Measurements from ENCODE around the gene GALNT16.

Gene GALNT16

DNA sequence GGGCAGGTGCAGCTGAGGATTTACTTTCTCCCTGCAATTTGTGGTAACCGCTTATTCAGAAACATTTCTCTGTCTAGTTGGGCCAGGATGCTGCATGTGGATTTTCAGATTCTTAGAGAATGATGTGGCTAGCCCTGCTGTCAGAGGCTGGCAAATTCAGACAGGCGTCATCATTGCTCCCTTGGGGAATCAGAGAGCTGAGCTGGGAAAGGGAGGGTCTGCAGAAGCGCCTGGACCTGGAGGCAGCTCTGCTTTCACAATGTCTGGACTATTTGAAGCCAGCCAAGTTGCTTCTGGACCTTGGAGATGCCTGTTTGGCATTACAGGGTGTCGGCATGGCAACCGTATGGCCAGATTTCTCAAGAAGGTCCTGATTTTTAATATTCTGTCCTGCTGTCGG lies 3.4 kb downstream of the GALNT16 start:
- Histone ChIP-seq H3K4me1 (ENCODE audit: insufficient read depth, low read length) (no peaks in the 10 kb centered on the region), H3K27ac (ENCODE audit: low read length) (no peak overlapping the region), H3K9me3 (ENCODE audit: insufficient read depth, low read length, severe bottlenecking) (no peaks in the 10 kb centered on the region), H3K27me3 (ENCODE audit: insufficient read depth, low read length, poor library complexity) (peaks cover 20% of the 10 kb centered on the region), H3K79me2 (ENCODE audit: insufficient read depth, low read length) (no peaks in the 10 kb centered on the region), H4K20me1 (ENCODE audit: insufficient read depth, low read length) (no peaks in the 10 kb centered on the region), H3K4me2 (ENCODE audit: insufficient read depth, low read length) (no peak overlapping the region), H2AFZ (ENCODE audit: low read depth, low read length) (no peak overlapping the region), H3K9ac (ENCODE audit: low read depth, low read length) (no peak overlapping the region), H3K4me3 (ENCODE audit: low read depth in 1 of 2, low read length in 2 of 2) (no peak overlapping the region), H3K36me3 (ENCODE audit: insufficient read depth, low read length) (no peaks in the 10 kb centered on the region)
- DNase-seq (no peak), ATAC-seq (ENCODE audit: insufficient read depth, low read depth) (no peak)
- TF ChIP-seq, protein P1, sequence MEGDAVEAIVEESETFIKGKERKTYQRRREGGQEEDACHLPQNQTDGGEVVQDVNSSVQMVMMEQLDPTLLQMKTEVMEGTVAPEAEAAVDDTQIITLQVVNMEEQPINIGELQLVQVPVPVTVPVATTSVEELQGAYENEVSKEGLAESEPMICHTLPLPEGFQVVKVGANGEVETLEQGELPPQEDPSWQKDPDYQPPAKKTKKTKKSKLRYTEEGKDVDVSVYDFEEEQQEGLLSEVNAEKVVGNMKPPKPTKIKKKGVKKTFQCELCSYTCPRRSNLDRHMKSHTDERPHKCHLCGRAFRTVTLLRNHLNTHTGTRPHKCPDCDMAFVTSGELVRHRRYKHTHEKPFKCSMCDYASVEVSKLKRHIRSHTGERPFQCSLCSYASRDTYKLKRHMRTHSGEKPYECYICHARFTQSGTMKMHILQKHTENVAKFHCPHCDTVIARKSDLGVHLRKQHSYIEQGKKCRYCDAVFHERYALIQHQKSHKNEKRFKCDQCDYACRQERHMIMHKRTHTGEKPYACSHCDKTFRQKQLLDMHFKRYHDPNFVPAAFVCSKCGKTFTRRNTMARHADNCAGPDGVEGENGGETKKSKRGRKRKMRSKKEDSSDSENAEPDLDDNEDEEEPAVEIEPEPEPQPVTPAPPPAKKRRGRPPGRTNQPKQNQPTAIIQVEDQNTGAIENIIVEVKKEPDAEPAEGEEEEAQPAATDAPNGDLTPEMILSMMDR (IDR thresholded peaks at IDR 0.05; ENCODE audit: borderline replicate concordance, extremely low read depth, low read length, poor library complexity, severe bottlenecking), result no peak
- no peak for TF ChIP-seq EZH2 (IDR thresholded peaks at IDR 0.05; ENCODE audit: borderline replicate concordance, low read depth, low read length, severe bottlenecking)

GRCh38 chr14:69263771-69264170 lies 3.8 kb downstream of the GALNT16 start:
- Histone ChIP-seq H3K27me3 (ENCODE audit: insufficient read depth, low read length, poor library complexity) (peaks cover 20% of the 10 kb centered on the region), H3K4me3 (ENCODE audit: low read depth in 1 of 2, low read length in 2 of 2) (no peak overlapping the region), H4K20me1 (ENCODE audit: insufficient read depth, low read length) (no peaks in the 10 kb centered on the region), H3K4me1 (ENCODE audit: insufficient read depth, low read length) (no peaks in the 10 kb centered on the region), H3K27ac (ENCODE audit: low read length) (no peak overlapping the region), H3K36me3 (ENCODE audit: insufficient read depth, low read length) (no peaks in the 10 kb centered on the region), H3K9me3 (ENCODE audit: insufficient read depth, low read length, severe bottlenecking) (no peaks in the 10 kb centered on the region), H3K79me2 (ENCODE audit: insufficient read depth, low read length) (no peaks in the 10 kb centered on the region), H3K9ac (ENCODE audit: low read depth, low read length) (no peak overlapping the region), H2AFZ (ENCODE audit: low read depth, low read length) (no peak overlapping the region), H3K4me2 (ENCODE audit: insufficient read depth, low read length) (no peak overlapping the region)
- no peak for DNase-seq
- TF ChIP-seq EZH2 (IDR thresholded peaks at IDR 0.05; ENCODE audit: borderline replicate concordance, low read depth, low read length, severe bottlenecking), result no peak
- TF ChIP-seq, protein P1 (IDR thresholded peaks at IDR 0.05; ENCODE audit: borderline replicate concordance, extremely low read depth, low read length, poor library complexity, severe bottlenecking), result no peak
- no peak for ATAC-seq (ENCODE audit: insufficient read depth, low read depth)

DNA sequence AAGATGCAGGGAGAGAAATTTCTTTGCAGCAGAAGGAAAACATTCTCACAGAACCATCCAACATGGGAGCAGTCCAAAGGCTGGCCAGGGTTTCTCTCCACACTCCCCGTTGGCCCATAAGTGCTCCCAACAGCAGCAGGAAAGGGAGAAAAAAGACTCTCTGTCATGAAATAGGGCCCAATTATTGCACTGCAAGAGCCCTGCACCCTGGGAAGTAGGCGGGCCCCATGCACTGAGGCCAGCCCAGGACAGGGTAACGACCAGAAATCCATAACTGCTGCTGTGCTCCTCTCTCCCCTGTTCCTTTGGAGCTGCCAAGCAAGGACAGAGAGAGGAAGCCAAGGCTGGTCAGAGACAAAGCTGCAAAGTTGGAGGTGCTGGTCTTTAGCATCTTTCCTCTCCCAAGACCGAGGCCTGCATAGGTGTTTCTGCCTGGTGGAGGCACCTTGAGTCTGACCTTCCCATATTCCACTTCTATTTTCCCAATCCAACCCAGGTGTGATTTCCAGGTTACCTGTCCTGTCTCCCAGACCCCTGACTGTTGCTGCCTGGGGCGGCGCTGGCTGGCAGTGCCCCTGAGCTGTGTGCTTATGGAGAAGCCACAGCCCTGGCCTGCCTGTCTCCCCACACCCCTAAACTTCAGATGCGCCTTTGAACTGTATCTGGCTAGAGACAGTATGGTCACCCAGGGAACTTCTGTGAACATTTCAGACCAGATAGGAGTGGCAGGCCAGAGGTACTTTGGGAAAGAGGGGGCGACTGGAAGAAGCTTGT lies 6.8 kb downstream of the GALNT16 start:
- H3K9me3 ChIP-seq (ENCODE audit: insufficient read depth, low read length, severe bottlenecking), result no peaks in the 10 kb centered on the region
- H3K4me3 ChIP-seq (ENCODE audit: low read depth in 1 of 2, low read length in 2 of 2), result no peak overlapping the region
- peaks cover 20% of the 10 kb centered on the region for H3K27me3 ChIP-seq (ENCODE audit: insufficient read depth, low read length, poor library complexity)
- no peaks in the 10 kb centered on the region for H3K79me2 ChIP-seq (ENCODE audit: insufficient read depth, low read length)
- TF ChIP-seq, protein P1 (IDR thresholded peaks at IDR 0.05; ENCODE audit: borderline replicate concordance, extremely low read depth, low read length, poor library complexity, severe bottlenecking), result no peak
- TF ChIP-seq EZH2 (IDR thresholded peaks at IDR 0.05; ENCODE audit: borderline replicate concordance, low read depth, low read length, severe bottlenecking), result no peak
- H3K9ac ChIP-seq (ENCODE audit: low read depth, low read length), result no peak overlapping the region
- H4K20me1 ChIP-seq (ENCODE audit: insufficient read depth, low read length), result no peaks in the 10 kb centered on the region
- no peak for ATAC-seq (ENCODE audit: insufficient read depth, low read depth)
- H3K4me1 ChIP-seq (ENCODE audit: insufficient read depth, low read length), result no peaks in the 10 kb centered on the region
- no peak overlapping the region for H2AFZ ChIP-seq (ENCODE audit: low read depth, low read length)
- no peaks in the 10 kb centered on the region for H3K36me3 ChIP-seq (ENCODE audit: insufficient read depth, low read length)
- H3K4me2 ChIP-seq (ENCODE audit: insufficient read depth, low read length), result no peak overlapping the region
- no peak overlapping the region for H3K27ac ChIP-seq (ENCODE audit: low read length)
- no peak for DNase-seq
